ENCODE measurements around the gene CKB.

CKB gene

GRCh38 chr14:103547941-103548462 is 25.4 kb upstream of the CKB start:
- Histone ChIP-seq H3K9me3 (replicated peaks; ENCODE audit: low read length) (no peaks in the 10 kb centered on the region), H3K4me3 (ENCODE audit: low read length) (no peak overlapping the region), H3K4me2 (ENCODE audit: low read length) (no peak overlapping the region), H3K36me3 (ENCODE audit: insufficient read depth, low read length) (peaks cover under 1% of the 10 kb centered on the region), H3K27me3 (ENCODE audit: control insufficient read depth, insufficient read depth, low read length) (no peaks in the 10 kb centered on the region), H3K4me1 (ENCODE audit: control insufficient read depth, insufficient read depth, low read length) (peaks cover 39% of the 10 kb centered on the region), H3K9ac (ENCODE audit: low read depth, low read length) (no peak overlapping the region)

- no peaks in the 10 kb centered on the region for H3K36me3 ChIP-seq (ENCODE audit: insufficient read depth, low read length)
- H3K27me3 ChIP-seq (ENCODE audit: control insufficient read depth, insufficient read depth, low read length) = no peaks in the 10 kb centered on the region
- H3K9me3 ChIP-seq (replicated peaks; ENCODE audit: low read length) = no peaks in the 10 kb centered on the region
- H3K4me2 ChIP-seq (ENCODE audit: low read length) = no peak overlapping the region
- no peak overlapping the region for H3K9ac ChIP-seq (ENCODE audit: low read depth, low read length)
- H3K4me3 ChIP-seq (ENCODE audit: low read length) = no peak overlapping the region
- peaks cover 40% of the 10 kb centered on the region for H3K4me1 ChIP-seq (ENCODE audit: control insufficient read depth, insufficient read depth, low read length)
Measured at GRCh38 chr14:103547455-103547940, 24.9 kb upstream of the CKB start.

DNA sequence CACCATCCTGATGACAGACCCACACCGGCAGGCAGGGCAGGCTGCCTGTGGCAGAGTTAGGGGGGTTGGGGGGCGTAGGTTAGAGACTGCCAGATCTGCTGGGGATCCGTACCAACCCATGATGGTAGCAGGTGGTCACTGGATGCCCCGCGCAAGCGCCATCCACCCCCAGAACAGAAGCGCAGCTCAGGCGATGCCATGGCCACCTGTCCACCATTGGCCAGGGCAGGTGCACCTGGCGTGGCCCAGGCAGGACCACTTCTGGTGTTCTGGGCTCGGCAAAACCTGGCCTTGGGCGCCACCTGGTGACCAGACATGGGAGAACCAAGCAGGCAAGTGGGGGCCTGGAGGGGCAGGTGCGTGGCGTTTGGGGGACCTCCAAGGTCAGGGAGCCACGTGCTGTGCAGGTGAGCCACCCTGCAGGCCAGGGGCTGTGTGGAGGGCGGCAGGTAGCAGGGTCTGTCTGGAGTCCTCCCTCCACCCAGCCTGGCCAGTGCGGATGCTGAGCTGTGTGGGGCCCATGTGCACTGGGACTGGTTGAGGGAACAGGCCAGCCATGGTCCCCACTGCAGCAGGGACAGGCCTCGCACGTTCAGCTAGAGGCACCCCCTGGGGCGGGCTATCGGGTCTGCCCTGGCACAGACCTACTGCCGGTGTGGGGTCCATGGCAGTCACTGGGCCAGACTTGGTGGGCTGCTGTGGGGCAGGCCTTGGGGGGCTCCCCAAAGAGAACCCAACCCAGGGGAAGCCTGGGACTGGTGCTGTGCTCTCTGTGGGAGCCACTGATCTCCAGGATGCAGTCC is 24.2 kb upstream of the CKB start:
- no peaks in the 10 kb centered on the region for H3K36me3 ChIP-seq (ENCODE audit: insufficient read depth, low read length)
- H3K9me3 ChIP-seq (replicated peaks; ENCODE audit: low read length) = no peaks in the 10 kb centered on the region
- no peak overlapping the region for H3K9ac ChIP-seq (ENCODE audit: low read depth, low read length)
- H3K4me2 ChIP-seq (ENCODE audit: low read length) = no peak overlapping the region
- no peaks in the 10 kb centered on the region for H3K27me3 ChIP-seq (ENCODE audit: control insufficient read depth, insufficient read depth, low read length)
- no peak overlapping the region for H3K4me3 ChIP-seq (ENCODE audit: low read length)
- H3K4me1 ChIP-seq (ENCODE audit: control insufficient read depth, insufficient read depth, low read length) = peaks cover 40% of the 10 kb centered on the region

DNA sequence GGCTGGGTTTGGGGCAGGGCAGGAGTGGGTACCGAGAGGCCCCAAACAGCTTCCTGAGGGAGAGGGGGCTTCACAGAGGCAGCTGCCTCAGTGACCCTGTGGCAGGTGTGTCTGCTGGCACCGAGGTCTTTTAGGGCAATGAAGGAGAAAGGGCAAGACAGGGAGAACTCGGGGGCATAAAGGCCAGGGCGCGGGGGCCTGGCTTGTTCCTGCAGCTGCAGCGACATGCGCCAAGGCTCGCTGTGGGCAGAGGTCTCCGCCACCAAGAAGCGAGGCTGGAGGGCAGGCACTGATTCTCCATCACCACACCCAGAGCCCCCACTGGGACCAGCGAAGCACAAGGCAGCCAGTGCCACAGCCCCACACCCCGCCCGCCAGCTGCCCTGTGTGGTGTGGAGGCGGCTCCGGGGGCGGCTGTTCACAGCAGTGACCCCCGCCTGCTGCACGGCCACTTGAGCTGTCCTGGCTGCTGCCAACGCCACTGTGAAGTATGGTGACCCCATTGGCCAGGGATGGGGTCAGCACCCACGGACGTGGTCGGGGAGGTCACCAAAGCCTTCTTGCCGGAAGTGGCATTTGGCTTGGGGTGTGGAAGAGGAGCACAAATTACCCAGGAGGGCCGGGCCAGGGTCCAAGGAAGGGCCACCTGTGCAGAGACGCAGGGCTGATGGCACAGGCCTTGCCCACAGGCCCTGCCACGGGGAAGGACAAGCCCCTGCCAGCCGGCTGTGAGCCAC is 23.5 kb upstream of the CKB start:
- Histone ChIP-seq H3K4me3 (ENCODE audit: low read length) (no peak overlapping the region), H3K4me1 (ENCODE audit: control insufficient read depth, insufficient read depth, low read length) (peaks cover 40% of the 10 kb centered on the region)

GRCh38 chr14:103545219-103545914 is 22.7 kb upstream of the CKB start:
- Histone ChIP-seq H3K36me3 (ENCODE audit: insufficient read depth, low read length) (no peaks in the 10 kb centered on the region), H3K9ac (ENCODE audit: low read depth, low read length) (no peak overlapping the region), H3K4me2 (ENCODE audit: low read length) (no peak overlapping the region)

More for the DNA sequence above, 23.5 kb upstream of the CKB start:
- Histone ChIP-seq H3K36me3 (ENCODE audit: insufficient read depth, low read length) (no peaks in the 10 kb centered on the region), H3K9me3 (replicated peaks; ENCODE audit: low read length) (no peaks in the 10 kb centered on the region), H3K27me3 (ENCODE audit: control insufficient read depth, insufficient read depth, low read length) (no peaks in the 10 kb centered on the region), H3K9ac (ENCODE audit: low read depth, low read length) (no peak overlapping the region), H3K4me2 (ENCODE audit: low read length) (no peak overlapping the region)

DNA sequence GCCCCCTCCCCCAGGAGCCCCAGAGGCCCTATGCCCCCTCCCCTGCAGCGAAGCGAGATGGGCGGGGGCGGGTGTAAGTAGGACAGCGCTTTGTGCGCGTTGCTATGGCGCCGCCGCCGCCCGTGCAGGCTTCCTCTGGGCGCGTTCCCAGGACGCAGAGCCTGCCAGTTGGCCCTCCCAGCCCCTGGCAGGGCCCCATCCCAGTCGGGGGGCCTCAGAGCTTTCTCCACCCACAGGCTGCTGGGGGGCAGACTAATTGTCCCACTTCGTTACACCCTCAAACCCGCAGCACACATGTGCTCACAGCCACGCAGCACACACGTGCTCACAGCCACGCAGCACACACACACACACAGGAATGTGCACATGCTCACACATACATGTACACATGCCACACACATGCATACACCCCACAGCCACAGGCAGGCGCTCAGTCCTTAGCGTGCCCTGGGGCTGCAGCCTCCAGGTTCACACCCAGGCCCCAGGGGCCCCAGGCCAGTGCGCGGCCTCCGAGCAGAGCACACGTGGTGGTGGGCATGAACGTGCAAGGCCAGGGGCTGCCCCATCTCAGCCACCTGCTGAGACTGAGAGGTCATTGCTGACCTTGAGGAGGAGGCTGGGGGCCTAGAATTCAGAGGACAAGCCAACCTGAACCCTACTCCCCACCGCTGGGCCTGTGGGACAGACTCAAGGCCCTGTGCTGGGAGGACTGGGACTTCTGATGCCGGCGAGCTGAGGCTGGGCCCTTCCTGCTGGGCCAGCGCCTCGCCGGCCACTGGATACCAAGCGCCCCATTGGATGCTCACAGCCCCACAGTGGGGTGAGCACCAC is 22.0 kb upstream of the CKB start:
- no peaks in the 10 kb centered on the region for H3K36me3 ChIP-seq (ENCODE audit: insufficient read depth, low read length)
- H3K27me3 ChIP-seq (ENCODE audit: control insufficient read depth, insufficient read depth, low read length) = no peaks in the 10 kb centered on the region
- H3K9me3 ChIP-seq (replicated peaks; ENCODE audit: low read length) = no peaks in the 10 kb centered on the region
- no peak overlapping the region for H3K9ac ChIP-seq (ENCODE audit: low read depth, low read length)
- H3K4me2 ChIP-seq (ENCODE audit: low read length) = no peak overlapping the region
- H3K4me1 ChIP-seq (ENCODE audit: control insufficient read depth, insufficient read depth, low read length) = peaks cover 45% of the 10 kb centered on the region
- H3K4me3 ChIP-seq (ENCODE audit: low read length) = no peak overlapping the region

More at GRCh38 chr14:103545219-103545914, 22.7 kb upstream of the CKB start:
- Histone ChIP-seq H3K4me3 (ENCODE audit: low read length) (no peak overlapping the region), H3K4me1 (ENCODE audit: control insufficient read depth, insufficient read depth, low read length) (peaks cover 40% of the 10 kb centered on the region), H3K9me3 (replicated peaks; ENCODE audit: low read length) (no peaks in the 10 kb centered on the region), H3K27me3 (ENCODE audit: control insufficient read depth, insufficient read depth, low read length) (no peaks in the 10 kb centered on the region)

DNA sequence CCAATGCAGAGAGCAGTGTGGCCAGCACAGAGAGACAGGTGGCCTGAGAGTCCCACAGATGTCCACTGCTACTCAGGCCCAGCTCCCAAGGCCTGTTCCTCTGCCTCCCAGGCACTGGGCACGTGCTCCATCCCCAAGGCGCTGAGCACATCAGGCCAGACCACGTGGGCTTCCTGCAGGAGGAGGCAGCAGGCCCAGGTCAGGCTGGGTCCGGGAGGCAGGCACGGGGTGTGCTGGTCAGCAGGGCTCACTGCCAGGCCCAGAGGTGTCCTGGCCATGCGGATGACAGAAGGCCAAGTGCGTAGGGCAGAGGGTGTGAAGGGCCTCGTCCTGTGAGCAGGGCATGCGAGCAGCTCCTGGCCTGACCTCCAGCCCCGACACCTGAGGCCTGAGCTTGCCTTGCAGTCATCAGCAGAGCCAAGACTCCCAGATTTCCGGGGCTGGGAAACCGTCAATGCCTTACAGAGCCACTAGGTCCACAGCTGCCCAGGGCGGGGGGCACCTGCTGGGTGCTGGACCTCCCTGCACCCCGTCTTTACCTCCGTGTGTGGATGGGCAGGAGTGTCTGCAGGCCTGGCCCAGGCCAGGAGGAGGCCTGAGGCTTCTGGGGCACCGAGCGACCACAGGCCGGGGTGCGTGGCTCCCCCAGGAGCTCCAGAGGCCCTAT is 21.2 kb upstream of the CKB start:
- H3K27me3 ChIP-seq (ENCODE audit: control insufficient read depth, insufficient read depth, low read length) = no peaks in the 10 kb centered on the region
- no peaks in the 10 kb centered on the region for H3K9me3 ChIP-seq (replicated peaks; ENCODE audit: low read length)
- no peaks in the 10 kb centered on the region for H3K36me3 ChIP-seq (ENCODE audit: insufficient read depth, low read length)
- no peak overlapping the region for H3K9ac ChIP-seq (ENCODE audit: low read depth, low read length)
- peaks cover 51% of the 10 kb centered on the region for H3K4me1 ChIP-seq (ENCODE audit: control insufficient read depth, insufficient read depth, low read length)
- H3K4me3 ChIP-seq (ENCODE audit: low read length) = no peak overlapping the region
- H3K4me2 ChIP-seq (ENCODE audit: low read length) = no peak overlapping the region

DNA sequence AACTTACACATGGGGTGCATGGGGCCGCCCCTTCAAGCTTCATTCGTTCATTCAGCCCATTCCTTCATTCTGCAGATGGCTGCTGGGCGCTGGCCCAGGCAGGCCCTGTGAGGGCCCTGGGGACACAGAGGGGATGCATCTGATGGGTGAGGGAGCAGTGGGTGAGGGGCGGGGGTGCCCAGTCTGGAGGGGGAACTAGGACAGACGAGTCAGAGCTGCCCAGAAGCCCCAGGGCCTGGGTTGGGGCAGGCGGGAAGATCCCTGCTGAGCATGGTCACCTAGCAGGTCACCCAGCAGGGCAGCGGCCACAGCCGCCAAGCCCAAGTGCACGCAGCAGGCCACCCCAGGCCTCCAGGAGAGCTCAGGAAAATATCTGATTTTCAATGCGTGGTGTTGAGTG is 20.5 kb upstream of the CKB start:
- Histone ChIP-seq H3K9me3 (replicated peaks; ENCODE audit: low read length) (no peaks in the 10 kb centered on the region), H3K4me1 (ENCODE audit: control insufficient read depth, insufficient read depth, low read length) (peaks cover 57% of the 10 kb centered on the region), H3K4me2 (ENCODE audit: low read length) (peak overlapping the region; percentile 43), H3K9ac (ENCODE audit: low read depth, low read length) (peak overlapping the region; percentile 57), H3K36me3 (ENCODE audit: insufficient read depth, low read length) (no peaks in the 10 kb centered on the region), H3K4me3 (ENCODE audit: low read length) (no peak overlapping the region), H3K27me3 (ENCODE audit: control insufficient read depth, insufficient read depth, low read length) (no peaks in the 10 kb centered on the region)

DNA sequence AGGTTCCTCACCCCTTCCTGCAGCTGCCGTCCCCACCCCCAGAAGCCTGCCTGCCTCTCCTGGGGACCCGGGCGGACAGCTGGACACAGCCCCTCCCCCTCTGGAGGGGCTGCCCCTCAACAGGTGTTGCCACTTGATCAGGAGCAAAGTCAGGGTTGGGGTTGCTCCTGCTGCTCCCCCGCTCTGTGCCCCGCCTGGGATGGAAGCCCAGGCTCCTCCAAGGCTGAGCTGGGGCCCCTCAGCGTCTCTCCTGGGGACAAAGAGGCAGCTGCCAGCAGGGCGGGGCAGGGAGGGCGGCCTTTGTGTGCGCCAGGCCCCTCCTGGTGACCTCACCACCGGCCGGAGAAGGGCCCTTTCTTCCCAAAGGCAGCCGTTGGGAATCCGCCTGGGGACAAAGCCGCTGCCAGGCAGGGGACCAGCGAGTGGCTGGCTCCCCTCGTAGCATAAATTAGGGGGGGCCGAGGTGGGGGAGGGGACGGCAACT is 20.0 kb upstream of the CKB start:
- Histone ChIP-seq H3K9ac (ENCODE audit: low read depth, low read length) (peak overlapping the region; percentile 57), H3K36me3 (ENCODE audit: insufficient read depth, low read length) (no peaks in the 10 kb centered on the region), H3K27me3 (ENCODE audit: control insufficient read depth, insufficient read depth, low read length) (no peaks in the 10 kb centered on the region), H3K4me3 (ENCODE audit: low read length) (peak overlapping the region; percentile 10), H3K4me2 (ENCODE audit: low read length) (peak overlapping the region; percentile 43), H3K9me3 (replicated peaks; ENCODE audit: low read length) (no peaks in the 10 kb centered on the region), H3K4me1 (ENCODE audit: control insufficient read depth, insufficient read depth, low read length) (peaks cover 61% of the 10 kb centered on the region)
